IPS DF 4.7 (cell line): Measurements from ENCODE around the gene CHTF18.
"Not testable (repeated sequence)": the region's sequence is repeated elsewhere in the genome, so short reads cannot be mapped to it uniquely, and the experiment has no call there.

Source experiments
- DNase-seq: peaks from one replicate; pipeline ENCODE4 v3.0.0-alpha.2; 2013; ENCODE audit warnings: low spot score; ENCODE audit errors: extremely low read depth

CHTF18 gene

DNA sequence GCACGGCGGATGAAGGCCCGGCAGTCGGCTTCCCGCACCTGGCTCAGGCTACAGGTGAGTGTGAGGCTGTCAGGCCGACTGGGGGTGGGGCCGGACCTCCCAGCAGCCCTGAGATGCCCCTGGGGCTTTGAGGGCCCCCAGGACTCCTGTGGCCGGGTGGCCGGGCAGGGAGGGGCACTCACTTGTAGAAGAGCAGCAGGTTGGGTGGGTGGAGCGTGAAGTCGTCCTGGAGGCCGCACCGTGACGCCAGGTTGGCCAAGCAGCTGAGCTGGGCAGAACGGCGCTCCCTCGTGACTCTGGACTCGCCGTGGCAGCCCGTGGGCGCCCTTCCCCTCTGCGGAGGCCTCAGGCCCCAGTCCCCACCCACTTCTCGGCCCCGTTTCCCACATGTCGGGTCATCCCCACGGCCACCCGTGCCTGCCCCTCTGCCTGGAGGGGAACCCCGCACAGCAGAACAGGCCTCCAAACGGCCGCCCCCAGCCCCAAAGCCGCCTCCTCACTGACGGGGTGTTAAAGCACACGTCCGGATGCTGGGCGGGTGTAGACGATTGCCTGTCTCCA, 13.1 kb upstream of the CHTF18 start:
- no peak for DNase-seq

DNA sequence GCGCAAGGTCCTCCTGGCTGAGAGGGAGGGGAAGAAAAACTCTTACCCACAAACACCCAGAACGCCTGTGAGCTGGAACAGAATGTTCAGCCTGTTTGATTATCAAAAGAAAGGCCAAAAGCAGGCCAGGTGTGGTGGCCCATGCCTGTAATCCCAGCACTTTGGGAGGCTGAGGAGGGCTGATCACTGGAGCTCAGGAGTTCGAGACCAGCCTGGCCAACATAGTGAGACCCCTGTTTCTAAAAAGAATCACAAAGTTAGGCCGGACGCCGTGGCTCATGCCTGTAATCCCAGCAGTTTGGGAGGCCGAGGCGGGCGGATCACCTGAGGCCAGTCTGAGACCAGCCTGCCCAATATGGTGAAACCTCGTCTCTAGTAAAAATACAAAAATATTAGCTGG, 12.1 kb upstream of the CHTF18 start:
- not testable (repeated sequence) for DNase-seq

DNA sequence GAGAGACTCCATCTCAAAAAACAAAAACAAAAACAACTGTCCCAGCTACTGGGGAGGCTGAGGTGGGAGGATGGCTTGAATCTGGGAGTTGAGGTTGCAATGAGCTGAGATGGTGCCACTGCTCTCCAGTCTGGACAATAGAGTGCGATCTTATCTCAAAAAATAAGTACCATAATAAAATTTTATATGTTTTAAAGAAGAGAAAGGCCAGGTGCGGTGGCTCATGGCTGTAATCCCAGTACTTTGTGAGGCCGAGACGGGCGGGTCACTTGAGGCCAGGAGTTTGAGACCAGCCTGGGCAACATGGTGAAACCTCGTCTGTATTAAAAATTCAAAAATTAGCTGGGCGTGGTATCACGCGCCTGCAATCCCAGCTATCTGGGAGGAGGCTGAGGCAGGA, 11.6 kb upstream of the CHTF18 start:
- no peak for DNase-seq

DNA sequence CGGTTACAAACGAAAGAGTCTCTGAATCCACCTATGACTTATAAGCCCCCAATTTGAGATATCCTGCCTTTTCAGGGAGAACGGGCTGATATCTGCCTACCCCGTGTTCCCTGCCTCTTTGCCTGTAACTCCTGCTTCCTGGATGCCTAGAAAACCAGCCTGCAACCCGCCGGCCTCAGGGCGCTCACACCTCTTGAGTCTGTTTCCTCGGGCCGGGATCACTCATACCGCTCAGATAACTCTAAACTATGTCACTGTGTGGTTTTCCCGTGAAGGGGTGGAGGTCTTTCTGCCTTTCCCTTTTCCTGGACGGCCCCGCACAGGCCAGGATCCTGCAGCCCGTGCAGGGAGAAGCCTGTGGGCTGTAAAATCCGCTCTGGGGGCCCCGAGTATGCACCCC, 10.6 kb upstream of the CHTF18 start:
- no peak for DNase-seq

DNA sequence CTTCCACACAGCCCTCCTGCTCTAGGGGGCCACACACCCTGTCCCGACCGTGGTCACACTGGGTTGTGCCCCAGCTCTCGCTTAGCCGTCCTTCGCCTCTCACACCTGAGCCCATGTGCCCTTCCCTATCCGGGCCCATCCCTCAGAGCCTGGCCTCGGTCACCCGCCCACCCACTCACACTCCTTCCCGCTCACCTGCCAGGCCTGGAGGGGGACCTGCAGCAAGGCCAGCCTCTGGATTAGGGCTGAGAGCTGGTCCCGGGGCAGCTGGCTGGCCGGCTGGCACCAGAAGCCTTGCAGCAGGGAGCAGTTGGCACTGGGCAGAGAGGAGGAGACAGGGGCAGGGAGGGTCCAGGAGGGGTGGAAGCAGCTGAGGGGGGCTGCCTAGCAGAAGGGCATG, 10.0 kb upstream of the CHTF18 start:
- no peak for DNase-seq

DNA sequence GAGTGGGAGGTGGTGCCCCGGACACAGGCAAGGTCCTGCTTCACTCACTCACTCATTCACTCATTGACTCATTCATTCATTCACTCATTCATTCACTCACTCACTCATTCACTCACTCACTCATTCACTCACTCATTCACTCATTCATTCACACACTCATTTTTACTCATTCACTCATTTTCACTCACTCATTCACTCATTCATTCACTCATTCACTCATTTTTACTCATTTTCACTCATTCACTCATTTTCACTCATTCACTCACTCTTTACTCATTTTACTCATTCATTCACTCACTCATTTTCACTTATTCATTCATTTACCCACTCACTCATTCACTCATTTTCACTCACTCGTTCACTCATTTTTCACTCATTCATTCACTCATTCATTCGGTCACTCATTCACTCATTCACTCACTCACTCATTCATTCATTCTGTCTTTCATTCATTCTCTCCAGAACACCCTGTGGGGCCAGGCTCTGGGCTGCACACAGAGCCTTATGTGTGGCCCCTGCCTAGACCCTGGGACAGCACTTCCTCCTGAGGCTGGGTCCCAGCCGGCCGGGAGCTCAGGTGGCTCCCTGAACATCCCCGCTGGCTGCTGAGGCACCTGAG, 9.4 kb upstream of the CHTF18 start:
- no peak for DNase-seq

DNA sequence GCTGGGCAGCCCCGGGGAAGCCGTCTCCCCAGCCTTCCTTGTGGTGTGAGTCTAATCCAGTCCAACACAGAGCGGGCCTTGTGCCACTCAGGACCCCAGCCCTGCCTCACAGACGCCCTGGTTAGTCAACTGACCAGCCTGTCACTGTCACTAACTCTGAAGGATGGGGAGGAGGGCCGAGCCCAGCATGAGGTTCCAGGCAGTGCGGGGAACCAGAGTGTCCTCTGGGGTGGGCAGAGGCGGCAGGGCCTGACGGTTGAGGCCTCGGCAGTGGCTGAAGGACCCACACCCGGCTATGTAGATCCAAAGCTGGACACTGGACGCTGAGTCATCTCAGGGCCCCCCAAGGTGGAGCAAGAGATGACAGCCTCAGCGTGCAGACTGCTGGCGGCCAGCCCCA, 8.9 kb upstream of the CHTF18 start:
- no peak for DNase-seq

DNA sequence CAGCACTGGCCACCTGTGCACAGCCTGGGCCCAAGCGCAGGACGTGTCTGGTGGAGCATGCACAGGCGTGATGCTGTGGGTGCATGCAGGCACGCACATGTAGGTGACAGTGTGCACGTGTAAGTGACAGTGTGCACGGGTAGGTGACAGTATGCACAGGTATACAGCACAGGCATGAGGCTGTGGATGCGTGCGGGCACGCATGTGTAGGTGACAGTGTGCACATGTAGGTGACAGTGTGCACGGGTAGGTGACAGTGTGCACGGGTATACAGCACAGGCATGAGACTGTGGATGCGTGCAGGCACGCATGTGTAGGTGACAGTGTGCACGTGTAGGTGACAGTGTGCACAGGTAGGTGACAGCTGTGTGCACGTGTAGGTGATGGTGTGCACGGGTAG, 8.1 kb upstream of the CHTF18 start:
- no peak for DNase-seq

DNA sequence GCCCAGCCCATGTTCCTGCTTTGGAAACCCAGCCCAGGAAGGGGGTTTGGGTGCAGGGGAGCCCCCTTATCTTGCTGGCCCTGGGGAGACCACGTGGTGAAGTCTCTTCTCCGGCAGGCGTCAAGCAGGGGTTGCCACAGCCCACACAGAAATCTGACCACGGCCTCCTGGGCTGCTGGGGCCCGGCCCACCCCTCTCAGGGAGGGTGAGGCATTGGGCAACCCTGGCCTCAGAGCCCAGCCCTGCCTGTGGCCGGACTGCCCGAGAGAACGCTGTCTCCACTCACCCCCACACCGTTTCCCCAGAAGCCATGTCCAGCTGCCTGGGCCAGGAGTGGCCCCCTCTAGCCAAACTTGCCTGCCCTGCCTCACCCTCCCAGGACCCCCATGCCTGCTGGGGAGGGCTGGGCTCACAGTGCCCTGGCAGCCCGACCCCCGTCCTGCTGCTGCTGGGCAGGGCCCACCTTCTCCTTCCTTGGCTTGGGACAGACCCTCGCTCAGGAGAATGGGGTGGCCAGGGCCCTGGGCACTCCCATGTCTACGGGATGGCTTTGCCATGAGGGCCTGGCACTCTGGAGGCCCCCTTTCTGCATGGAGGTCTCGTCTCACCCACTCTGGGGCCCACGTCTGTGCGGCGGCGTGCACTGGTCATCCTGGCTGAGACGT, 6.9 kb upstream of the CHTF18 start:
- DNase-seq: no peak

DNA sequence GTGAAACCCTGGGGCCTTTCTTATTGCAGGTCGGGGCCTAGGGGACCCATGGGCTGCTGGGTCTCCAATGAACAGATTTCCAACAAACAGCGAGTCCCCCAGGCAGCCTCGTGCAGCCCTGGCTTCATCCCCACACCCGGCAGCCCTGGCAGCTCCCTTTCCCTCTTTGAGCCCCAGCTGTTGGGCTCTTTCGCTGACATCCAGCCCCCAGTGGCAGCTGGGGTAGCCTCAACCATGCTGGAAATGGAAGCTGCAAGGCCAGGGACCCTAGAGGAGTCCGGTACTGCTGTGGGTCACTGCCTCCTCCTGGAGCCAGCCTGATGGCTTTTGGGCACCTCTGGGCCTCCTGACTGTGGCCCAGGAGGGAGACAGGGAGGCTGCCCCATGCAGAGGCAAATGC, 6.2 kb upstream of the CHTF18 start:
- DNase-seq: no peak

DNA sequence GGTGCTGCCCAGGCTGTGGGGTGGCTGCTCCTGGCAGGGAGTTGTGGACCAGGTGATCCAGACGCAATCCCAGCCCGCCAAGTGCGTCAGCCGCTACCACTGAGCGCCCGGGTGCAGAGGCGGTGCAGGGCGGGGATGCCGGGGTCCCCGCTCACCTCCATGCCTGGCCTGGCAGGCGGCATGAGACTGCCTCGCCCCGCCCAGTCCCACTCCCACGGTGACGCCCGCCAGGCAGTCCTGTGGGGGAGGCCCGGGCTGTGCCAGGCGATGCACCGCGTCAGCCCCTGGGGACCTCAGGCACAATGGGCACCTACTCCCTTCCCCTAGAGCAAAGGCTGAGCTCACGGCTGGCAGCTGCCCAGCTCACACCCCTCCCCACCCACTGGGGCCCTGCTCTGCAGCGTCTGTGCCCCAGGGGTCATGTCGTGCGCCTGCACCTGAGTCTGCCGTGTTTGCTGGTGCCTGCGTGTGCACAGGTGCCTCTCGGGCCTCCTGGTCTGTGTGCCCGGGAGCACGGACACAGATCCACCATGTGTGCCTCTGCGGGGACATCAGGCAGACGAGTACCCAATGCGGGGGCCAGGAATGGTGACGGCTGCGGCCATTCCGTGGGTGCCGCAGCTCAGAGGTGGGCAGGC, 5.5 kb upstream of the CHTF18 start:
- DNase-seq: no peak

DNA sequence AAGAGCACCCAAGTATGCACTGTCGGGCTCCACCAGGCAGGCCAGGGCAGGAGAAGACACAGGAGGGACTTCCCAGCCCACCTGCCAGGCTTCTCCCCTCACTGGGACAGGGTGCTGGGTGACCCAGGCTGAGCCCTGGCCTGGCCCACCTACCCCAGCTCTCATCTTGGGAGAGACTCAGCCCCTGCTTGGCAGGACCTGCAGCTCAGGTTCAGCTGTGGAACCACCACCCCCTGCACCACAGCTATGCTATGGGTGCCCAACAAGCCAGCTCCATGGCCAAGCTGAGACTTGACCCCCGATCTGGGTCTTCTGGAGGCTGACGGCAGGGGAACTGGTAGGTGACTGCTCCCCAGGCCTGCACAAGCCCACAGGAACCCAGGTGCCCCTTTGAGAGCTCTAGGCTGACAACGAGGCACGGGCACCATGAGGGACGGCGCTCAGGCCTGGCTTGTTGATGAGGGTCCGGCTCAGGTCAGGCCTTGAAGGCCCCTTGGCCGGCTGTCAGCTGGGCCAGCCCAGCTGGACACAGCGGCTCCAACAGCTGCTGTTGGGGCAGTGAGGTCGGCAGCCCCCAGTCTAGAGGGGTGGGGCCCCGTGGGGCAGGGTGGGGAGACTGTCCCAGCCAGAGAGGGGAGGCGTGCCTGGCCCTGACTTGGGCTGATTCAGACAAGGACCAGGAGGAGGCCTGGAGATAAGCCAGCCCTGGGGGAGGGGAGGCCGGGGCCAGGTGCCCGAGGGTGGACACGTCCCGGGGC, 4.8 kb upstream of the CHTF18 start:
- DNase-seq: no peak

DNA sequence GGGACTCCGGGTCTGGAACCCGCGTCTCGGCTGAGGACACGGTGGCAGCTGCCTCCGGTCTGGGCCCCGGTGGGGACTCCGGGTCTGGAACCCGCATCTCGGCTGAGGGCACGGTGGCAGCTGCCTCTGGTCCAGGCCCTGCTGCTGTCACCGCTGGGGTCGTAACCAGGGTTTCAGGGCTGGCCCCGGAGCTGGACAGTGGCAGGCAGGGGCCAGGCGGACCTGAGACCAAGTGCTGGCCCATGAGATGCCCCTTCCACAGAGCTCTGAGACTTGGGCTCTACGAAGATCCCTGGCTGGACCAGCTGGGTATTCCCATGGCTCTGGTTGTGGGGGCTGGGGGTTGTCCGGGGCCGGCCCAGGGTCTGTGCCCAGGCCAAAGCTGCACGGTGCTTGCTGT, 4.0 kb upstream of the CHTF18 start:
- DNase-seq: no peak

DNA sequence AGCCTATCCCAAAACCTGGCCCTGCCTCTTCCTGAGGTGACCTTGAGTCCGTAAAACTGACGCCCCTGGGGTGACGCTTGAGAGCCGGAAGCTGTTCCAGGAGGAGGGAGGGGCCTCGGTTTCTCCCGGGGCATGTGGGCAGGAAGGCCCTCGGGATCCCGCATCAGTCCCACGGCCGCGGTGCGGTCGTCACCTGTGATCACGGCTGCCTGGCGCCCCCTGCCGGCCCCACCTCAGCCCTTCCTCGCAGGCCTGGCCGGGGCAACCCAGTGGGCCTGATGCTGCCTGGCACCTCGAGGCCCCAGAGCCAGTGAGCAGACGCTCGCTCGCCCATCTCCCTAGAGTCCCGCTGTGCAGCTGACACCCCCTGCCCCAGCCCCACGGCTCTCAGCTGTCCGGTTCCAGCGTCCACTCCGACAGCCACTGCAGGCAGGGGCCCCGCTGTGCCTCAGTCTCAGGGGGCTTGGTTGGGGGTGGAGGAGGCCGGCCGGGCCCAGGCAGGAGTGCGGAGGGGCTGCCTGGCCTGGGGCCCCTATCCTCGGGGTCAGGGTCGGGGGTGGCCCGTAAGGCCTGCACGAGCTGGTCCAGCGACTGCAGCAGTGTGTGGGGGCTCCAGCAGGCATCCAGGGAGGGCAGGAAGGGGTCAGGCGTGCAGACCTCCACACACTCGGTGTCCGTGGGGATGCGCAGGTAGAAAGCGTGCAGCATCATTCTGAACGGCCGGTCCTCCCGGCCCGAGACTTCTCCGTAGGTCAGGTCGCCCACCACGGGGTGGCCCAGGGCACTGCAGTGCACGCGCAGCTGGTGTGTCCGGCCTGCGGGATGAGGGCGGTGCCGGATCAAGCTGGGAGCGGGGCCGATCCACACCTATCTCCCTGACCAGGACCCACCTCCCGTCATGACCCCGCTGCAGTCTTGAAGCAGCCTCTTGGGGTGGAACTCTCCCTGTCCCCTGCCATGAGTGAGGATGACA, 2.6 kb upstream of the CHTF18 start:
- no peak for DNase-seq

DNA sequence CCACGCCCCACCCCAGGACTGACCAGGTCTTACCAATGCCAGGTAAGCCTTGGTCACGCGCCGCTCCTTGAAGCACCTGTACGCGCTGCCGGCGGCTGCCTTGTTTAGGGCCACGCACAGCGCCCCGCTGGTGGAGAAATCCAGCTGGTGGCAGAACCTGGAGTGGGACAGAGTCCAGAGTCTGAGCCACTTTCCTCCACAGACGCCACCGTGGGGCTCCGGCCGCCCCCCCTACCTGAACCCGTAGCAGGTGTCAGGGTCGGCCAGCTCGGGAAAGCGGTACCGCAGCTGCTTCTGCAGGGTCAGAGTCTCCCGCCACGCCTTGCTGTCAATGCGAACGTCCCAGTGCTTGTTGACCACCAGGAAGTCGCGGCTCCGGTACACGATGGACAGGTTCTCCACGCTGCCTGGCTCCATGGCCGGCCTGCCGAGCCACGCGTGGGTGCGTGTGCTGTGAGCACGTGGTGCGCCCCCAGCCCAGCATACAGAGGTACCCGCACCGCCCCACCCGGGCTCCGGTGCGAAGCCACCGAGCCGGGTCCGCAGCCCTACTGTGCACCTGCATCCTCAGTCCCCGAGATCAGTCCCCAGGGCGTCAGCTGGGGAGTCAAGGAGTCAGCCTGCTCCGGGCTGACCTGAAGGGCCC, 976 bp upstream of the CHTF18 start:
- DNase-seq: no peak

DNA sequence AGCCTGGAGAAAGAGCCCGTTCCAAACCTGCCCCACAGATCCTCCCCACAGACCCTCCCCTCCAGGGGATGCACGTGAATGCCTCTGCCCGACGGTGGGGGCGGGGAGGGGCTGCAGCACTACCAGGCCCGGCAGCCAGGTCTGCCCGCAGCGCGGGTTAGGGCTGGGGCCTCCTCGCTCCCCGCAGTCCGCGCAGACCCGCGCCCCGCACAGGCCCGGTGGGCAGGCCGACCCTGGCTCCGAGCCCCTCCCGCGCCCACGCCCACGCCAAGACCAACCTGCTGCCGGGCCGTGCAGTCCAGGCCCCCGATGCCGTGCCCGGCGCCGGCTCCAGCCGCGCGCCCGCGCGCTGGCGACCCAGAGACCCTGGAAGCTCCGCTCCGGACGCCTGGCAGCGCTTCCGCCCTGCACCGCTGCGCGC, 432 bp upstream of the CHTF18 start, which contains the start of gene RPUSD1:
RPUSD1 (minus strand) TSS at position 404 of the 421 bp plus-strand sequence. CDS start 644 bp downstream, outside the sequence.
- DNase-seq: no peak

DNA sequence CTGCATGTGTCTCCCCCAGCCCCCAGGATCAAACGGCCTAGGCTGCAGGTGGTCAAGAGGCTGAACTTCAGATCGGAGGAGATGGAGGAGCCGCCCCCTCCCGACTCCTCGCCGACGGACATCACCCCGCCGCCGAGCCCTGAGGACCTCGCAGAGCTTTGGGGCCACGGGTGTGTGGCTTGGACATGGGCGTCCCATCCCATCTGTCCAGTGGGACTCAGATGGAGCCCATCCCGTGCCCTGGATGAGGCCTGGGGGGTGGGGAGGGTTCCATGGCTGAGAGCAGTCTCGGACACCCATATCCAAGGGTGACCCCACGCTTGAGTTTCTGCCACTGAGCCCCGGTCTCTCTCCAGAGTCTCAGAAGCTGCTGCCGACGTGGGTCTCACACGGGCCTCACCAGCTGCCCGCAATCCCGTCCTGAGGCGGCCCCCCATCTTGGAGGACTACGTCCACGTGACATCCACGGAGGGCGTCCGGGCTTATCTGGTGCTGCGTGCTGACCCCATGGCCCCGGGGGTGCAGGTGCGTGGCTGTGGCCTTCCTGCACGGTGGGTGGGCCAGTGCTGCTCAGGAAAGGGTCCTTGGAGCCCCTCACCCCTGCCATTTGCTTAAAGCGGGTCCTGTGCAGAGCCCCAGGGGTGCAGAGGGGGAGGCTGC, 901 bp downstream of the CHTF18 start:
- no peak for DNase-seq

DNA sequence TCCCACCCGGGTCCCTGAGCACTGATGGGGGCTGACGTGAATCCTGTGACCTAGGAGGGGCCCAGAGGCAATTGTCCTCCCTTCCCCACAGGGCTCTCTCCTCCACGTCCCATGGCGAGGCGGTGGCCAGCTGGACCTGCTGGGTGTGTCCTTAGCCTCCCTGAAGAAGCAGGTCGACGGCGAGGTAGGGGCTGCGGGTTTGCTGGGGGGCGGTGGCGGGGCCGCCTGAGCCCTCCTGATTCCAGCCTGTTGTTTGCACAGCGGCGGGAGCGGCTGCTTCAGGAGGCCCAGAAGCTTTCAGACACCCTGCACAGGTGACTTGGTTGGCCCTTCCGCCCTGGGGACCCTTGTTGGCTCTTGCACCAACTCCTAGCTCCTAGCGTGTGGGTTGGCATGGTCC, 1.7 kb downstream of the CHTF18 start:
- DNase-seq: no peak

DNA sequence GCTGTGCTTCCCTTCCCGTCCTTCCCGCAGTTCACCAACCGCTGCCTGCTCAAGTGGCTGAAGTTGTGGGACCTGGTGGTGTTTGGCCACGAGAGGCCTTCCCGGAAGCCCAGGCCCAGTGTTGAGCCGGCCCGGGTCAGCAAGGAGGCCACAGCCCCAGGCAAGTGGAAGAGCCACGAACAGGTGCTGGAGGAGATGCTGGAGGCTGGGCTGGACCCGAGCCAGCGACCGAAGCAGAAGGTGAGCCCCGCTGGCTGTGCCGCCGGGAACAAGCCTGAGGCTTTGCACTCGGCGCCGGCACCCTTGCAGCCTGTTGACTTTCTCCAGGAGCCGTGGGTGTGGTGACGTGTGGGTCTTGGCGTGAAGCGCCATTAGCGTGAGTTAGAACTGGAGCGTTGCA, 2.7 kb downstream of the CHTF18 start:
- DNase-seq: no peak
